IMR-90 (cell line): Measurements from ENCODE around the gene KIF3B.

Experiments
- BHLHE40 ChIP-seq: fragments of 150-350 bp; IDR thresholded peaks from 2 replicates; pipeline ENCODE4 v1.6.1; 2016; ENCODE audit warnings: mild to moderate bottlenecking, low read depth, low read length
- CEBPB ChIP-seq: IDR thresholded peaks from 2 replicates; pipeline ENCODE4 v1.6.1; 2012; ENCODE audit warnings: low read depth, low read length, improper control_type of control experiment
- CTCF ChIP-seq: conservative IDR thresholded peaks from 2 replicates; pipeline ENCODE4 v1.5.1; 2012; ENCODE audit warnings: mild to moderate bottlenecking, low read depth, low read length, improper control_type of control experiment
- ELK1 ChIP-seq: fragments of 150-350 bp; IDR thresholded peaks from 2 replicates; pipeline ENCODE4 v1.6.1; 2016; ENCODE audit warnings: low read depth, mild to moderate bottlenecking, low read length, moderate library complexity, borderline replicate concordance
- FOS ChIP-seq: fragments of 150-350 bp; IDR thresholded peaks from 2 replicates; pipeline ENCODE4 v1.6.1; 2016; ENCODE audit warnings: low read depth, low read length
- MAFK ChIP-seq: IDR thresholded peaks from 2 replicates; pipeline ENCODE4 v1.6.1; 2012; ENCODE audit warnings: low read depth, low read length, improper control_type of control experiment
- MAZ ChIP-seq: IDR thresholded peaks from 2 replicates; pipeline ENCODE4 v1.6.1; 2012; ENCODE audit warnings: low read depth, mild to moderate bottlenecking, low read length, improper control_type of control experiment, moderate library complexity, borderline replicate concordance
- NFE2L2 ChIP-seq: fragments of 150-350 bp; IDR thresholded peaks from 2 replicates; pipeline ENCODE4 v1.6.1; 2016; ENCODE audit warnings: low read depth, mild to moderate bottlenecking, low read length
- POLR2A ChIP-seq: IDR thresholded peaks from 2 replicates; pipeline ENCODE4 v1.6.1; 2012; ENCODE audit warnings: mild to moderate bottlenecking, low read depth, low read length
- RAD21 ChIP-seq: IDR thresholded peaks from 2 replicates; pipeline ENCODE4 v1.6.1; 2012; ENCODE audit warnings: low read length, improper control_type of control experiment
- RCOR1 ChIP-seq: IDR thresholded peaks from 2 replicates; pipeline ENCODE4 v1.6.1; 2012; ENCODE audit warnings: mild to moderate bottlenecking, low read length, improper control_type of control experiment; ENCODE audit not compliant: insufficient replicate concordance
- RFX5 ChIP-seq: IDR thresholded peaks from 2 replicates; pipeline ENCODE4 v1.8.0; 2012; ENCODE audit warnings: low read depth, mild to moderate bottlenecking, low read length, moderate library complexity
- SMC3 ChIP-seq: fragments of 150-350 bp; IDR thresholded peaks from 2 replicates; pipeline ENCODE4 v1.6.1; 2016; ENCODE audit warnings: low read depth, mild to moderate bottlenecking, antibody characterized with exemption, low read length, moderate library complexity
- USF2 ChIP-seq: fragments of 150-350 bp; IDR thresholded peaks from 2 replicates; pipeline ENCODE4 v1.6.1; 2017; ENCODE audit warnings: mild to moderate bottlenecking, antibody characterized with exemption, low read length, low read depth

GRCh38 chr20:32316667-32317066 lies 39.2 kb downstream of the KIF3B start:
- TF ChIP-seq MAFK, result no peak
- no peak for TF ChIP-seq CTCF
- no peak for TF ChIP-seq POLR2A
- TF ChIP-seq RAD21, result no peak
- no peak for TF ChIP-seq USF2
- peak; percentile 17; the same call in 1 of the 2 replicates for TF ChIP-seq NFE2L2
- no peak for TF ChIP-seq FOS
- no peak for TF ChIP-seq MAZ
- TF ChIP-seq CEBPB, result no peak
- TF ChIP-seq SMC3, result no peak
- no peak for TF ChIP-seq RFX5
- TF ChIP-seq BHLHE40, result no peak
- no peak for TF ChIP-seq ELK1
- no peak for TF ChIP-seq RCOR1
